CD4-positive, alpha-beta T cell treated with Interferon gamma for 1 hour (primary cell): ENCODE data around the gene SCN2A.
"Not testable (repeated sequence)": the region's sequence is repeated elsewhere in the genome, so short reads cannot be mapped to it uniquely, and the experiment has no call there.

Experiments used
- DNase-seq: peaks from one replicate; pipeline ENCODE4 v3.0.0-alpha.2; 2020

The SCN2A gene

DNA sequence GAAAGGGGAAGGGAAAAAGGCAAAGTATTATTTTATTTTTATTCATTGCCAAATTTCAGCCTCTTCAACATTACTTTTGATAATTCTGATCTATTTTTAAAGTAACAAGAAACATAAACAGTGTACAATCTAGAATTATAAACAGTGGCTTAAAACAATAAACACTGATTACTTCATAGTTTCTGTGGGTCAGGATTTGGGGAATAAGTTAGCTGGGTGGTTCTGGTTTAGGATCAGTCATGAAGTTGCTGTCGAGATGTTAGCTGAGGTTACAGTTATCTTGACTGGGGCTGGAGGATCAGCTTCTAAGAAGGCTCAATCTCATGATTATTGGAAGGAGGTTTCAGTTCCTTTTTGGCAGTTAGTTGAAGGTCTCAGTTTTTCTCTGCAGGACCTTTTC, 109.2 kb downstream of the SCN2A start:
- DNase-seq = no peak

DNA sequence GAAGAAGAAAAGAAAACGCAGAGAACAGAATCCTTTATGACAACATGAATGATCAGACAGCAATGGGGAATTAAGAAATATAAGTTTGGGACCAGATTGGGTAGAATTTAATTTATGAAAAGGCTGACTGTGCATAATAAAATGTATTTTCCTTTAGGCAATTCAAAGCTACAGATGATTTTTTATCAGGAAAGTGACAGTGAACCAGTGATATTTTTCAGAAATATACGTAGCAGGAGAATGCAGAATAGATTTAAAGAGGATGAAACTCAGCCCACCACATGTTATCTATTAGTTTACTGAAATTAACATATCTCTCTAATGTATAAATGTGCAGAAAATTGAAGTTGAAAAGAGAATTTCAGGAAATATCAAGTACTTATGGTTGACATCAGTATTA, 110.0 kb downstream of the SCN2A start:
- DNase-seq = no peak

DNA sequence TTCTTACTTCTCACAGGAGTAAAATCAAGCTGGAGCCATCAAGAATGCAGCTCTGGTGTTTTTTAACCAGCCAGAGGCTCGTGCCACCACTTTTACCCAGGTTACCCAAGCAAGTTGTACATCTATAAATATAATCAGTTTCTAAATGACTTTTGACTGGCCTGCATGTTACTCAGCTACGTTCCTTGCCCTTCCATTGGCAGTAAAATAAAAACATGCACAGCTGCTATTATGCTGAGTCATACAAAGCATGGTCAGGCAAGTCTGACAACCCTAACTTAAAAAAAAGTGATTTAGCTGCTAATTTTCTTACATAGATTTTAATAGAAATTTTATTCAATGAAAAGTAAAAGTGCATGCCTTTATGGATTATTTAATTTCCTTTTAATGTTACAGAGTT, 118.5 kb downstream of the SCN2A start:
- no peak for DNase-seq

DNA sequence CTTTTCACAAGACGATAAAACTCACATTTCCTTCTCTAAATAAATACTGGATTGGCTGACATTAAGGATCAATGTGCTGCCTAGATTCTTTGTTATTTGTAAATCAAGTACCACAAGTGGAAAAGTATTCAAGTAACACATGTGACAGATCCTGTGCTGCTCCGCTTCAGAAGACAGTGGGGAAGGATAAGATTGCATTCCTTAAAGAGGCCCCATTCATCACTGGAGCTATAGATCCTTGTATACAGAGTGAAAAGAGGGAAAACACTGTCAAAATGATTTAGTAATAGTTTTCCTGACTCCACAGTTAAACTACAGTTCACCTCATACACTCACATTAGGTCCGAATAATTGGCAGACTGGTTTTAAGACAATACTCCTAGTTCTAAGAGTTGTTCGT, 122.3 kb downstream of the SCN2A start:
- DNase-seq = no peak

DNA sequence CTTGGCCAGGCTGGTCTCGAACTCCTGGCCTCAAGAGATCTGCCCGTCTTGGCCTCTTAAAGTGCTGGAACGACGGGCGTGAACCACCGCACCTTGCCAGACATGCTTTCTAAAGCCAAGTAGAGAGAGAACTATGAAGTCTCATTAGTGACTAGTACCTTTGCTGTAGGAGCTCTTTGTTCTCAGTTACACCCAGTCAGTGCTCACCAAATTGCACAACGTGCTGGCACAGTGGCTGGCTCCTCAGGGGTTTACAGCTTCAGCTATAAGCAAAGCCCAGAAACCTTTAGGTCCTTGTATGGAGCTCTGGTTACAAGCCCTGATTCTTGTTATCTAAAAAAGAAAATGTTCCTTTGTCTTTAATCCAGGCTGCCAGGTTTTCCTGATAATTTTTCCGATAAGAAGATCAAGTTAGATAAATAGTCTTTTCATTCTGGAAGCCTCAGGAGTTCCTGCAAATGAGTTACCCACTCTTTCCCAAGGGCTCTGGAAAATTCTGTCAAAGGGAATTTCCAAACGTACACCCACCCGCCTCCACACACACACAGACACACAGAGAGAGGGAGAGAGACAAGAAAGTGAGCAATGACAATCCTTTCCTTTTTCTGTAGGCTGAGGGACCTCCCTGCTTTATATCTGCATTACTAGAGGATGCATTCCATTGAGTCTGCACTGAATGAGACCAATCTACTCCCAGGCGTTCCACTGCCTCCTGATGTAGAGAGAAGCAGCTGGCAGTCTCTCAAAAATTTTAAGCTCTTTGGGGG, 130.1 kb downstream of the SCN2A start:
- DNase-seq = no peak

DNA sequence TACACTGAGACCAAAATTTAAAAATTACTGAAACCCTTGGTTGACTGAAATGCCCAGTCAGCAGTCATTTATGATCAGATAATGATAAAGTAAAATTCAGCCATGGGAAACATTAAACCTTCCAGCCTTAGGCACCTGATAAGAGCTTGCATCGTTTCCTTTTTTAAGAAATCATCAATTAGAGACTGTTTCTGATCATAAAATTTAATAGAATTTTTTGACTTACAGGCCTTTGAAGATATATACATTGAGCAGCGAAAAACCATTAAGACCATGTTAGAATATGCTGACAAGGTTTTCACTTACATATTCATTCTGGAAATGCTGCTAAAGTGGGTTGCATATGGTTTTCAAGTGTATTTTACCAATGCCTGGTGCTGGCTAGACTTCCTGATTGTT, 130.7 kb downstream of the SCN2A start:
- DNase-seq = no peak

DNA sequence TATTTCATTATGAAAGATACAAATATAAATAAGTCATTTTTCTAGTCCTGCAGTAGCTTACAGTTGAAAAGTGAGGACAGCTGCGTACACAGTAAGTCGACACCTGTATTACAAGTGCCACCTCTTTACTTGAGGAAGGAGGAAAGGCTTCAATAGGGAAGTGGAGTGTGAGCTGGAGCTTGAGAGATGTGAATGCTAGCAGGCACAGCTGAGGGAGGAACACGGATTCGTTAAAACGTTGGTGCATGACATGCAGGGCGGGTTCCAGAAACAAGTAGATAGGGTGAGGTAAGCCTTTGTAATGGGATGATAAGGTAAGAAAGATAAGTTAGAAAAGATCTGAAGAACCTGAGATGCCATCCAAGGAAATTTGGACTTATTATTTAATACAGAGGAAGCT, 132.1 kb downstream of the SCN2A start:
- DNase-seq = no peak

DNA sequence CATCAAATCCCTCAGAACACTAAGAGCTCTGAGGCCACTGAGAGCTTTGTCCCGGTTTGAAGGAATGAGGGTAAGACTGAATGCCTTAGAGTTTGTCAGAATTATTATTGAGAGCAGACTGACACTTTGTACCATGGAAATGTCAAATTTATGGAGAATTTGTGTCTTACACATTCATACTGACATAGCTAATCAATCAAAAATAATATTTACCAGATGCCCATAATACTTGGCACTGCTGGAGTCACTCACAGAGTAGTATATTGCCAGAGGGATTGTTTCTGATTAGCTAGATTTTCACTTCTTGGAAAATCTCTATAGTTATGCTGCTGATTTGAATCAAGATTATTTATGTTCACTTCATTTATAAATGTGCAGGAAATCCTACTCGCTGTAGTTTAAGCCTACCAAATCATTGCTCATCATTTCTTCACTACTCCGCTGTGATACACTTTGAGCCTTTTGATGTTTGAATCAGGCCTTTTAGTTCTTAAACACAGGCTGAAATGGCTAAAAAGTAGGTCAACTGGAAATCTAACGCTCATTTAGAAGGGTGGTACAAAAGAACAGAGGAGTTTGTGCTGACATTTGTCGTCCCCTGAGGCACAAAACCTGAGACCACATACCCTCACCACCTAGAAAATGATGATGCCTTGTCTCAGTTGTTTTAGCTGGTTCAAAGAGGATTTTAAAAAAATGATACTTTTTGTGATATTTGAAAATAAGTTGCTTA, 134.2 kb downstream of the SCN2A start:
- no peak for DNase-seq

DNA sequence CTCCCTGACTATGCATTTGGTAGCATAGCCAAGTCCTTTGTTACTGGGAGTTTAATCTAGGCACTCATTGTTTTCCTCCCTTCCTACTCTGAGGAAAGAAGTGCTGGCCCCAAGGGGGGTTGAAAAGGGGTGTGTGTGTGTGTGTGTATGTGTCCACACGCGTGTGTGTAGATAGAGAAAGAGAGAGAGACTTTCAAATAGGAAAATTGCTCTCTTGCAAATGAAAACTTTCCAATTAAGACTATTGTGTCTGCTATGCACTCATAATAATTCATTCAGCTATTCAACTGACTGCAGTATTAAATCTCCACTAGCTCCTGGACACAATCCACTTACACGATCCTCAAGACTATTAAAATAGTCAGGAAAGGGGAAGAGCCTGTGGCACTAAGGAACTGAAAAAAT, 137.4 kb downstream of the SCN2A start:
- no peak for DNase-seq

DNA sequence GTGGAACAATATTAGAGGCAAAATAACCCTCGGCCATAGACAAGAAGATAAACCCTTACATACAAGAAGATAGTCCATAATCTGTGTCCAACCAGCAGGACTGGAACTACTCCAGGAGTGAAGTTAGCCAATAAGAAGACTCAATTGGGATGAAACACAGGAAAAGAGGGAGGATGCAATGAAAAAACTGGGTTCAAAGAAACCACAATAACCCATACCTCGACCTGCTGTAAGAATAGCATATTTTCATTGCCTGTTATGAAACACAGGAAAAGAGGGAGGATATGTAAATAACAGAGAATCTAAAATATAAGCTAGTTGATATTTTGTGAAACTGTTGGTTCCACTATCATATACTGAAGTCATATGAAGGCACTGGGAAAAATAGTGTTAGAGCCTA, 143.1 kb downstream of the SCN2A start:
- DNase-seq = no peak

DNA sequence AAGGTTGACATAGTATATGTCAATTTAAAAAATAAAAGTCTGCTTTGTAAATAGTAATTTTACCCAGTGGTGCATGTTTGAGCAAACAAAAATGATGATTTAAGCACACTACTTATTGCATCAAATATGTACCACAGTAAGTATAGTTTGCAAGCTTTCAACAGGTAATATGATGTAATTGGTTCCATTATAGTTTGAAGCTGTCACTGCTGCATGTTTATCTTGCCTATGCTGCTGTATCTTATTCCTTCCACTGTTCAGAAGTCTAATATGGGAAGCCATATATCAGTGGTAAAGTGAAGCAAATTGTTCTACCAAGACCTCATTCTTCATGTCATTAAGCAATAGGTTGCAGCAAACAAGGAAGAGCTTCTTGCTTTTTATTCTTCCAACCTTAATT, 151.7 kb downstream of the SCN2A start:
- no peak for DNase-seq

DNA sequence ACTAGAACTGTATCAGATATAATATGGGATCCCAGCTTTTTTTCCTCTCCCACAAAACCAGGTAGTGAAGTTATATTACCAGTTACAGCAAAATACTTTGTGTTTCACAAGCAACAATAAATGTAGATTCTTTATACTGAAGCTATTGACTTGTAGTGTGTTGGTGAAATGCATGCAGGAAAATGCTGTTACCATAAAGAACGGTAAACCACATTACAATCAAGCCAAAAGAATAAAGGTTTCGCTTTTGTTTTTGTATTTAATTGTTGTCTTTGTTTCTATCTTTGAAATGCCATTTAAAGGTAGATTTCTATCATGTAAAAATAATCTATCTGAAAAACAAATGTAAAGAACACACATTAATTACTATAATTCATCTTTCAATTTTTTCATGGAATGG, 152.6 kb downstream of the SCN2A start:
- no peak for DNase-seq

DNA sequence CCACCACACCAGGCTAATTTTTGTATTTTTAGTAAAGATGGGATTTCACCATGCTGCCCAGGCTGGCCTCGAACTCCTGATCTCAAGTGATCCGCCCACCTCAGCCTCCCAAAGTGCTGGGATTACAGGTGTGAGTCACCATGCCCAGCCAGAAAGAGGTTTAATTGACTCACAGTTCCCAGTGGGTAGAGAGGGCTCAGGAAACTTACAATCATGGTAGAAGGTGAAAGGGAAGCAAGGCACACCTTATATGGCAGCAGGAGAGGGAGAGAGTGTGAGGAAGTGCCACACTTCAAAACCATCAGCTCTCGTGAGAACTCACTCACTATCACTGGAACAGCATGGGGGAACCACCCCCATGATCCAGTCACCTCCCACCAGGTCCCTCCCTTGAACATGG, 159.4 kb downstream of the SCN2A start:
- DNase-seq = not testable (repeated sequence)

DNA sequence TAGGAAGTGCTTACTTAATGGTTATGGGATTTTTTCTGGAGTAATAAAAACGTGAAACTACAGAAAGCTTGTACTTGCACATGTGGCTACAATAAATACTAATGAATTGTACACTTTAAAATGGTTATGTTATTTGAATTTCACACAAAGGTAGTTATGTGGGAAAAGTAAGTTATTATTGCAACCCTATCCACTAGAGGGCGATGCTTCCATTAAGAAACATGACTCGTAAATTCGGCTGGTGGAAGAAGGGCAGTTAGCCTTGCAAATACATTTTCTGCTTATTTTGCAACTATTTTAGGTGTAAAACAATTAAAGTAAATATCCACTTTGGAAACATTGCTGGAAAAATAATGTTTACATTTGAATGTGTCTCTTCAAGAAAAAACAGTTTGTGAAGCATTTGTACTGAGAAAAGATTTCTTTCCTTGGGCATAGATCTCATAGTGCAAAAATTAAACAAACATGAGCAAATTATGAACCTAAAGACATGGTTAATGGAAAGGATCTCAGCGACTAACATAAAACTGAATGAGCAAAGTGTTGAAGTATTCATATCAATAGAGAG, 162.2 kb downstream of the SCN2A start:
- DNase-seq = no peak

DNA sequence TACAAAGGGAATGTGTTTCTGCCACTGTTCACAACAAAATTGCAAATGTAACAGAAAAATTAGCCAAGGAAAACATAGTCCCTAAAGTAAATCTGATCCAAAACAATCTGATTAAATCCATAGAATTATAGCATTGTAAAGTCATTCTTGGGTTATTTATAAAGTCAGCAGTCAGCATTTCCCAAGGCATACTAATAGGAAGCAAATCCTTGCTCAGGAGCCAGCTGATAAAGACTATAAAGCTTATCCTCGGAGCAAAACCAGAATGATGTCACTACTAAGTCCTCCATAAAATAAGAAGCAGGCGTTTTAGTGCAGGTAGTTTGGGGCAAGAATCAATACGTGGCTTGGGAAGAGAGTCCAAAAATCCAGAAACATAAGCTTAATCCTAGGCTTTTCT, 162.9 kb downstream of the SCN2A start:
- DNase-seq = no peak

DNA sequence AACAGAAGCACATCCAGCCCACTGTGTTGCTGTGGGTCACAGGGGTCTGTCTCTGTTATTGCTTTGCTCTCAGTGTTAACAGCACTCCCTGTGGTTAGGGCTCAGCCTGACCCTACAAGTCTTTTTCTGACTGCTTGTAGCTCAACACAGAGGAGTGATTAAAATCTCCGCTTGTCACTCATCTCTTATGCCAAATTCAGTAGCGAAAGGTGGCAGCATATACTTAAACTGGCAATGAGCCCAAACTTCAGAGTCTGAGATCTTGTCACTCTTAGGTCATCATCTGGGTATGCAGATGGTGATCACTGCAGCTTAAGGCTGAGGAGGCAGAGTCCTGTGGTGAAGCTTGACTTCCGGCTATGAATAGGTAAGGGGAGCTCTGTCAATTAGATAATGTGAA, 167.0 kb downstream of the SCN2A start:
- no peak for DNase-seq

DNA sequence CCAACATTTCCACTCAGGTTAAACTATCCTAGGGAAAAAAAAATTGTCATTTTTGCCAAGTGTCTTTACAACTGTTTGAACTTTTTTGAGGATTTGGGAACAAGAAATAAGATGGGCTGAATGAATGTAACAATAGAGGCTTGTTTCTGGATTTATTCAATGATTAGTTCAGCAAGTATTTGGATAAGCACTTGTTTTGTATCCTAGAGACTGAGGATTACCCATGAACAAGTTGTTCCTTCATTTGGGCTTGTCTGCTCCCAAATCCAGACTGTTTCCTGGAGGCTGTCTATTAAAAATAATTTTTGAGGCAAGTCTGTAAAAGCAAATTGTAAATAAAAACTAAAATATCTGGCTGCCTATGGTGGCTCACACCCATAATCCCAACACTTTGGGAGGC, 168.3 kb downstream of the SCN2A start:
- no peak for DNase-seq

DNA sequence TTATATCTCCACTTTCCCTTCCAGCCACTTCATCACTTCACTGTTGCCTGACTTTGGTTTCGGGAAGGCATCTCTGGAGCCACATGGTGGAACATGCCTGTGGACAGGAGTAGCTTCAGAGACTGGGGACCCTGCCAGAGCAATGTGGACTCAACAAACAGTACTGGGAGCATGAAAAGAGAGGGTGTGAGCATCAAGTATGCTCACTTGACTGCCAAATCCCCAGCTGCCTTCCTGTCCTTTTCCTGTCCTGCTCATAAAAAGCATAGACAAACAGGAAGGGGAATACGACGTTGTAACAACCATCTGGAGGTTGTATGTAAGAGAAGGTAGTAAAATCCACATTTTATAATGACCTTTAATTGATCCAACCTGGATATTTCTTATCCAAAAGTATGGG, 169.0 kb downstream of the SCN2A start:
- DNase-seq = no peak

DNA sequence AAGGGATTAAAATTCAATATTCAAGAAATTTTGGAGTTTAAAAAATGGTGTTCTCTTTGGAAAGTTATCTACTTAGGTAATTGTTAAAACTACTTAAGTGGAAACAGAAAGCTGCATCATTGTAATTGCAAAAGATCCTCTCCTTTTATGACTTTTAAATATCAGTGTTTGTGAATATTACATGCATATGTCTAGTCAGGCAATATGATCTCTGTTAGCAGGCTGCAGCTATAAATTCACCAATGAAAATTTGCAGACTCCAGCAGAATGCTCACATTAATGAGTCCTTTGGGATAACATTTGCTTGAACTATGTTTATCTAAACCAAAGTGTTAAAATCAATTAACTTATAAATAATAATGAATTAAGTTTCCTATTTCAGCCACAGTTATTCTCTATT, 171.1 kb downstream of the SCN2A start:
- no peak for DNase-seq

DNA sequence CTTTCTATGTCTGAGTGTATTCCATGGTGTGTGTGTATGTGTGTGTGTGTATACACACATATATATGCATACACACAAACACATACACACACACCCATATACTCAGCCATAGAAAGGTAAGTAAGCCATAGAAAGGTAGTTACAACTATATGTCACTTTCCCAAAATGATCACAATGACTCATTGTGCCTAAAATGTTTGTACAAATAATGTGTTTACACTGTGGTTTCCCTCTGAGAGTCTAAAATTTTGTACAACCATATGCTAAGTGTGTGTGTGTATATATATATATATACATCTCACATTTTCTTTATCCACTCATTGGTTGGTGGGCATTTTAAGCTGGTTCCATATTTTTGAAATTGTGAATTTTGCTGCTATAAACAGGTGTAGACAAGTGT, 175.0 kb downstream of the SCN2A start:
- no peak for DNase-seq

DNA sequence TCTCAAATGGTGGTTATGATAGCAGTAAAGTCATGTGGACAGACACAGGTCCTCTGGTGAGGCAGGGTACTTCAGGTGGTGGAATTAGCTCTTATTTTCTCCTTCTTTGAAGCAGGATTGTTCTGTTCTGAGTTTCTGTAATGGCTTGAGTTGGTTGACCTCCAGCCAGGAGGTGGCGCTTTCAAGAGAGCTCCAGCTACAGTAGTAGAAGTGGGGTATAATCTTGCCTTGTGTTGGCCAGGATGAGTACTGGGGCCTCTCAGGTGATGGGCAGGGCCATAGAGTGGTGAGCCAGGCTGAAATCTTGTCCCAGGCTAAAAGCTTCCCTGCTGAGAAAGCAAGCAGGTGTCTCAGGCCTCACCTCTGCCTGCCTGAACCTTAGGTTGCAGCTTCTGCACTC, 177.8 kb downstream of the SCN2A start:
- no peak for DNase-seq

DNA sequence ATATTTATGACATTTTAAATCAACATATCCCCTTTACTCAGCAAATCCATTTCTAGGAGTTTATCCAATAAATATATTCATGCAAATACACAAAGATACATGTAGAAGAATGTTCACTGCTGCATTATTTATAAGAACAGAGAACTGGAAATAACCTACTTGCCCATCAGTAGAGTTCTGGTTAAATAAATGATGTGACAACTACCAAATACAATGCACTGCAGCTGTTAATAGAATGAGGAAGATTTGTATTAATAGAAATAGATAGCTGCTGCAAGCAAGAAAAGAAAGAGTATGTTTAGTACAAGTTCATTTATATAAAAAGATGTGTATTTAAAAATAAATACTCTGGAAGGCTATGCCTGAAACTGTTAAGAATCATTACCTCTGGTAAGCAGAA, 181.0 kb downstream of the SCN2A start:
- DNase-seq = no peak

DNA sequence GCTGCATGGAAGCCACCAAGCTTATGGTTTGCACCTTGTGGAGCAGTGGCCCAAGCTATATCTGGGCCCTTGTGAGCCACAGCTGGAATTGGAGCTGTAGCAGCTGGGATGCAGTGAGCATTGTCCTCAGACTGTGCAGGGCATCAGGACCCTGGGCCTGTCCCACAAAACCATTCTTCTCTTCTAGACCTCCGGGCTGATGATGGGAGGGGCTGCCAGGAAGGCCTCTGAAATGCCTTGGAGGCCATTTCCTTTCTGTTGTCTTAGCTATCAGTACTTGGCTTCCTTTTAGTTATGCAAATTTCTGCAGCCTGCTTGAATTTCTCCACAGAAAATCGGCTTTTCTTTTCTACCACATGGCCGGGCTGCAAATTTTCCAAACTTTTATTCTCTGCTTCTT, 183.9 kb downstream of the SCN2A start:
- DNase-seq = no peak

DNA sequence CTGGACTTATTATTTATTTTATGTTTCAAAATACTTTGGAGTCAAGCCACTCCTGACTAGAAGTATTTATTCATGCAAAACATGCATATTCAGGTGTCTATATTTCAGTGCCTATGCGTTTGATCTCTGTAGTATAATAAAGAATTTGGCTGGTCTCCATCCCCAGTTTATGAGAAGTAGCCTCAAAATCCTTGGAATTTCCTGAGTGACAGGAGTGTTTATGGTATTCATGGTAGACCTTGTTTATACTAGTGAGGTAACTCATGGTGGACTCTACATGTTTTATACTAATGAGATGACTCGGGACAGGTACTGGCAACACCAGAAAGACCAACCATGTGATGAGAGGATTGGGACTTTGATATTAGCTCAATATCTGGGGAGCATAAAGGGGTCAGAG, 186.3 kb downstream of the SCN2A start:
- DNase-seq = no peak

DNA sequence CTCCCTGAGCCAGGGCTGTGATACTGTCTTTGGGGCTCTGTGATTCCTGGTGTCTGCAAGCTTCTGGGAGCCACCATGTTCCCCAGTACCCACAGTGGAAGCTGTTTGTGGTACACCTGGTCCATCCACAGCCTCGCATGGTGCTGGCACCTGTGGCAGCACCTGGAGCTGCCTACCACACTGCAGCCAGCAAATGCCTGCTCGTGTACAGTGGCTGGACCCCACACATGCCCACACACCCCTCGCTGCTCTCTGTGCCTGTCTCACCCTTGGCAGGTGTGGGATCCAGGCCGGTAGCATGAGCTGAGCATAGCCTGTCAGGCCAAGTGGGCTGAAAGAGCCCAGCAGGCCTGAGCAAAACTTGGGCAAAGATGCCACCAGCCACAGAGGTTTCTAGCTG, 188.5 kb downstream of the SCN2A start:
- no peak for DNase-seq
